HepG2 (cell line): ENCODE measurements around the gene PATZ1. TPM values are rescaled to one million over a fixed set of nuclear protein-coding genes. Genes with fewer than 3 reads are reported as not detected.

Experiments
- CBX5 ChIP-seq: sonication (generic); formaldehyde crosslinking; IDR thresholded peaks from 2 replicates; pipeline ENCODE4 v1.4.0; 2020; ENCODE audit warnings: missing genetic modification reagents, borderline replicate concordance
- FOXO4 ChIP-seq: sonication (generic); formaldehyde crosslinking; conservative IDR thresholded peaks from 2 replicates; pipeline ENCODE4 v1.8.1; 2023; ENCODE audit warnings: missing genetic modification reagents
- GABPB1 ChIP-seq: IDR thresholded peaks from 2 replicates; pipeline ENCODE4 v1.6.1; 2016; ENCODE audit warnings: mild to moderate bottlenecking, missing genetic modification reagents, moderate library complexity, missing compliant biosample characterization
- MEF2D ChIP-seq: sonication (generic); formaldehyde crosslinking; IDR thresholded peaks from 2 replicates; pipeline ENCODE4 v1.5.1; 2020; ENCODE audit warnings: mild to moderate bottlenecking, missing genetic modification reagents
- NR2F1 ChIP-seq, 2 experiments: fragments of 450-650 bp in 1 of 2; formaldehyde crosslinking in 1 of 2; IDR thresholded peaks; 2 replicates each; pipeline versions ENCODE4 v1.5.0 to v1.6.1; 2016 to 2020; ENCODE audit warnings: mild to moderate bottlenecking in 1 of 2, missing compliant biosample characterization in 1 of 2, missing genetic modification reagents in 1 of 2, moderate library complexity in 1 of 2
- RBFOX2 ChIP-seq: fragments of 200-400 bp; formaldehyde crosslinking; IDR thresholded peaks from 2 replicates; pipeline ENCODE4 v1.6.1; 2017; ENCODE audit warnings: low read depth, mild to moderate bottlenecking, low read length
- RXRA ChIP-seq: sonication (generic); formaldehyde crosslinking; IDR thresholded peaks from 2 replicates; pipeline ENCODE4 v1.5.1; 2020; ENCODE audit warnings: missing genetic modification reagents
- SOX6 ChIP-seq, 2 experiments: fragments of 450-650 bp in 1 of 2; sonication (generic) in 1 of 2; formaldehyde crosslinking in 1 of 2; IDR thresholded peaks; 2 replicates each; pipeline versions ENCODE4 v1.4.0 to v1.6.1; 2017 to 2020; ENCODE audit warnings: antibody characterized with exemption in 1 of 2, mild to moderate bottlenecking in 1 of 2, missing genetic modification reagents in 1 of 2
- ZNF552 ChIP-seq: sonication (generic); formaldehyde crosslinking; IDR thresholded peaks from 2 replicates; pipeline ENCODE4 v1.9.0; 2022; ENCODE audit warnings: missing genetic modification reagents, mild to moderate bottlenecking, borderline replicate concordance
- ZNF609 ChIP-seq: sonication (generic); formaldehyde crosslinking; IDR thresholded peaks from 2 replicates; pipeline ENCODE4 v1.4.0; 2020; ENCODE audit warnings: mild to moderate bottlenecking, missing genetic modification reagents, borderline replicate concordance
- ZSCAN22 ChIP-seq: sonication (generic); formaldehyde crosslinking; IDR thresholded peaks from 2 replicates; pipeline ENCODE4 v1.4.0; 2020; ENCODE audit warnings: mild to moderate bottlenecking, missing genetic modification reagents
- polyA plus RNA-seq, 8 experiments: library from polyadenylated mRNA; depleted of rRNA in 3 of 8; stranded (reverse) in 7 of 8; unstranded in 1 of 8; fragments of >200 nt; fragmentation: Illumina TruSeq in 4 of 8; extraction: Trizol in 4 of 8; gene quantifications; 2 replicates each; pipeline versions ENCODE4 v1.2.1 to v1.2.3, GENCODE V29; 2011 to 2016; ENCODE audit warnings: low read depth in 4 of 8, missing spikeins in 1 of 8, mixed read lengths in 1 of 8; ENCODE audit not compliant: insufficient read depth in 1 of 8
- total RNA-seq, 5 experiments: library from RNA; depleted of rRNA; stranded (reverse); fragments of >200 nt; fragmentation: Illumina TruSeq; extraction: Trizol; gene quantifications; 2 replicates each; pipeline ENCODE4 v1.2.3, GENCODE V29; 2016; ENCODE audit warnings: low read depth in 1 of 5
- TF ChIP-seq, protein P1 (sequence below): sonication (generic); formaldehyde crosslinking; IDR thresholded peaks from 2 replicates; pipeline ENCODE4 v1.5.1; 2020; ENCODE audit warnings: mild to moderate bottlenecking, missing genetic modification reagents, moderate library complexity
- TF ChIP-seq, protein P2 (sequence below): sonication (generic); formaldehyde crosslinking; IDR thresholded peaks from 2 replicates; pipeline ENCODE4; 2020; ENCODE audit warnings: missing genetic modification reagents, mild to moderate bottlenecking, borderline replicate concordance

Gene PATZ1
- total and polyA plus RNA-seq, 2 of the 13 experiments (the other 11 are each of a cell fraction or from before 2014, with no cell fraction given): 24.9 to 30.5 TPM

DNA sequence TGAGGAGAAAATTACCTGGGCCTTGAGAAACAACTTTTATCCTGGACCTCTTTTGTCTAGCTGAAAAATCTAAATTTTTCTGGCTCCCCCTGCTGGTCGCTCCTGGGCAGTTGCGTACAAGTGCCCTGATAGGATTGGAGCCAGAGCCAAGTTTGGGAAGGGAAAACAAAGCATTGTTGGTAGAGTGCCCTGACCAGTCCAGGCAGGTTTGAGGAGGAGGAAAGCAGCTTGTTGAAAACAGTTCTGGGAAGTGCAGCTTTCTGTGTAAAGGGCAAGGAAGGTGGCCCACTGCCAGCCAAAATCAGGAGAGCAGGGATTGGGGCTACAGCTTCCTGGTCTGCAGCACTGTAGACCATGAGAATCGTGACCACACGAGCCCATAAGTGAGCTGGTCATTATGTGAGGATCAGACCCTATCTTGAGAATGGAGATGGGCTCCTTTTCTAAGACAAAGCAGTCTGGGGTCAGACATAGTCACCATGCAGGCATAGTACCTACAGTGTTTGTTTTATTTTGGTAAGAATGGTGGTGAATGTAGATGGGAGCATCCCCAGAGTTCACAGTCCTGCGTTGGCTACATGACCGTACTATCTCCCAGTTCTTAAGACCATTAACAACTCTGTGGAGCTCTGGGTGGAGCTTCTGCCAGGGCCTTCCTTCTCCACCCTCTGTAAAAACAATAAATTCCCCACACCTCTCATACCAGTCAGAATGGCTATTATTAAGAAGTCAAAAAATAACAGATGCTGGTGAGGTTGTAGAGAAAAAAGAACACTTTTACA lies 32.6 kb downstream of the PATZ1 start (continued):
- TF ChIP-seq ZSCAN22 (CRISPR knock-in tag) (no peak), RBFOX2 (no peak), MEF2D (no peak), SOX6 (IDR thresholded peaks at IDR 0.05) (no peak), SOX6 (CRISPR knock-in tag; IDR thresholded peaks at IDR 0.05) (peak; percentile 19; the same call in 1 of the 2 replicates), FOXO4 (CRISPR knock-in tag) (0 out of 2 replicates have a peak, but pooled peaks have one; percentile 80), NR2F1 (CRISPR knock-in tag; IDR thresholded peaks at IDR 0.05) (no peak), ZNF609 (CRISPR knock-in tag) (no peak), RXRA (CRISPR knock-in tag) (no peak), GABPB1 (CRISPR knock-in tag) (no peak), ZNF552 (no peak), CBX5 (CRISPR knock-in tag) (no peak)
- TF ChIP-seq, protein P1, sequence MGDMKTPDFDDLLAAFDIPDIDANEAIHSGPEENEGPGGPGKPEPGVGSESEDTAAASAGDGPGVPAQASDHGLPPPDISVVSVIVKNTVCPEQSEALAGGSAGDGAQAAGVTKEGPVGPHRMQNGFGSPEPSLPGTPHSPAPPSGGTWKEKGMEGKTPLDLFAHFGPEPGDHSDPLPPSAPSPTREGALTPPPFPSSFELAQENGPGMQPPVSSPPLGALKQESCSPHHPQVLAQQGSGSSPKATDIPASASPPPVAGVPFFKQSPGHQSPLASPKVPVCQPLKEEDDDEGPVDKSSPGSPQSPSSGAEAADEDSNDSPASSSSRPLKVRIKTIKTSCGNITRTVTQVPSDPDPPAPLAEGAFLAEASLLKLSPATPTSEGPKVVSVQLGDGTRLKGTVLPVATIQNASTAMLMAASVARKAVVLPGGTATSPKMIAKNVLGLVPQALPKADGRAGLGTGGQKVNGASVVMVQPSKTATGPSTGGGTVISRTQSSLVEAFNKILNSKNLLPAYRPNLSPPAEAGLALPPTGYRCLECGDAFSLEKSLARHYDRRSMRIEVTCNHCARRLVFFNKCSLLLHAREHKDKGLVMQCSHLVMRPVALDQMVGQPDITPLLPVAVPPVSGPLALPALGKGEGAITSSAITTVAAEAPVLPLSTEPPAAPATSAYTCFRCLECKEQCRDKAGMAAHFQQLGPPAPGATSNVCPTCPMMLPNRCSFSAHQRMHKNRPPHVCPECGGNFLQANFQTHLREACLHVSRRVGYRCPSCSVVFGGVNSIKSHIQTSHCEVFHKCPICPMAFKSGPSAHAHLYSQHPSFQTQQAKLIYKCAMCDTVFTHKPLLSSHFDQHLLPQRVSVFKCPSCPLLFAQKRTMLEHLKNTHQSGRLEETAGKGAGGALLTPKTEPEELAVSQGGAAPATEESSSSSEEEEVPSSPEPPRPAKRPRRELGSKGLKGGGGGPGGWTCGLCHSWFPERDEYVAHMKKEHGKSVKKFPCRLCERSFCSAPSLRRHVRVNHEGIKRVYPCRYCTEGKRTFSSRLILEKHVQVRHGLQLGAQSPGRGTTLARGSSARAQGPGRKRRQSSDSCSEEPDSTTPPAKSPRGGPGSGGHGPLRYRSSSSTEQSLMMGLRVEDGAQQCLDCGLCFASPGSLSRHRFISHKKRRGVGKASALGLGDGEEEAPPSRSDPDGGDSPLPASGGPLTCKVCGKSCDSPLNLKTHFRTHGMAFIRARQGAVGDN: no peak
- TF ChIP-seq, protein P2, sequence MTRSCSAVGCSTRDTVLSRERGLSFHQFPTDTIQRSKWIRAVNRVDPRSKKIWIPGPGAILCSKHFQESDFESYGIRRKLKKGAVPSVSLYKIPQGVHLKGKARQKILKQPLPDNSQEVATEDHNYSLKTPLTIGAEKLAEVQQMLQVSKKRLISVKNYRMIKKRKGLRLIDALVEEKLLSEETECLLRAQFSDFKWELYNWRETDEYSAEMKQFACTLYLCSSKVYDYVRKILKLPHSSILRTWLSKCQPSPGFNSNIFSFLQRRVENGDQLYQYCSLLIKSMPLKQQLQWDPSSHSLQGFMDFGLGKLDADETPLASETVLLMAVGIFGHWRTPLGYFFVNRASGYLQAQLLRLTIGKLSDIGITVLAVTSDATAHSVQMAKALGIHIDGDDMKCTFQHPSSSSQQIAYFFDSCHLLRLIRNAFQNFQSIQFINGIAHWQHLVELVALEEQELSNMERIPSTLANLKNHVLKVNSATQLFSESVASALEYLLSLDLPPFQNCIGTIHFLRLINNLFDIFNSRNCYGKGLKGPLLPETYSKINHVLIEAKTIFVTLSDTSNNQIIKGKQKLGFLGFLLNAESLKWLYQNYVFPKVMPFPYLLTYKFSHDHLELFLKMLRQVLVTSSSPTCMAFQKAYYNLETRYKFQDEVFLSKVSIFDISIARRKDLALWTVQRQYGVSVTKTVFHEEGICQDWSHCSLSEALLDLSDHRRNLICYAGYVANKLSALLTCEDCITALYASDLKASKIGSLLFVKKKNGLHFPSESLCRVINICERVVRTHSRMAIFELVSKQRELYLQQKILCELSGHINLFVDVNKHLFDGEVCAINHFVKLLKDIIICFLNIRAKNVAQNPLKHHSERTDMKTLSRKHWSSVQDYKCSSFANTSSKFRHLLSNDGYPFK (CRISPR knock-in tag): no peak
